Adrenal gland (tissue), 12 donors: ENCODE results near the gene PNLIPRP2. TPM values are rescaled to one million over a fixed set of nuclear protein-coding genes. Genes with fewer than 3 reads are reported as not detected.

Experiments used
- DNase-seq, 7 donors: peaks; one replicate each; pipeline ENCODE4 v3.0.0-alpha.2; 2019 to 2020
- H3K27ac ChIP-seq, 5 donors: fragments of 200-600 bp; sonication (generic) in 4 of 5; 1 replicate in 3 of 5; 2 replicates in 2 of 5; pipeline versions ENCODE4 v1.5.1 to v1.8.0; 2016 to 2020; ENCODE audit warnings: mild to moderate bottlenecking in 1 of 5
- H3K27me3 ChIP-seq: fragments of 200-600 bp; 2 replicates; pipeline ENCODE4 v1.8.0; 2021
- H3K36me3 ChIP-seq, 2 donors: fragments of 200-600 bp; replicated peaks in 1 of 2; 1 replicate in 1 of 2; 2 replicates in 1 of 2; pipeline versions ENCODE4 v1.5.1 to v1.8.0; 2018 to 2022
- H3K4me1 ChIP-seq, 2 donors: fragments of 200-600 bp; replicated peaks in 1 of 2; 1 replicate in 1 of 2; 2 replicates in 1 of 2; pipeline versions ENCODE4 v1.5.1 to v1.8.0; 2018 to 2021
- H3K4me3 ChIP-seq, 4 donors: fragments of 200-600 bp; sonication (generic) in 3 of 4; one replicate each; pipeline ENCODE4 v1.5.1; 2016 to 2018
- H3K9me3 ChIP-seq, 3 donors: fragments of 200-600 bp; sonication (generic) in 1 of 3; replicated peaks in 1 of 3; 1 replicate in 2 of 3; 2 replicates in 1 of 3; pipeline versions ENCODE4 v1.5.1 to v1.8.0; 2016 to 2021
- POLR2A ChIP-seq, 2 donors: fragments of 450-650 bp; IDR thresholded peaks; one replicate each; pipeline ENCODE4 v1.6.1; 2017; ENCODE audit warnings: antibody characterized with exemption in 2 of 2, mild to moderate bottlenecking in 2 of 2, moderate library complexity in 1 of 2
- WGBS, 4 donors: extraction: QIAGEN DNeasy Blood & Tissue Kit in 2 of 4; methylation state at CpG; one replicate each; pipeline versions ENCODE4 v1.1.5 to v1.1.7; 2013 to 2017; 5-methylcytosine and 5-hydroxymethylcytosine counted together
- intact Hi-C, 2 donors: fragments of 100-400 bp; cut with DNase I; formaldehyde crosslinking; loops; one replicate each; pipeline versions ENCODE4 v1.14.1 to v1.15.0; 2022 to 2023
- polyA plus RNA-seq, 3 donors: library from polyadenylated mRNA; stranded (reverse); fragments of 200-250 nt in 2 of 3; fragments of 350-450 nt in 1 of 3; fragmentation: Illumina TruSeq in 1 of 3; extraction: RNeasy Lipid Tissue Mini Kit (QIAGEN cat#74804) in 1 of 3; gene quantifications; one replicate each; pipeline ENCODE4 v1.2.3, GENCODE V29; 2013 to 2014
- total RNA-seq, 9 donors: library from RNA; depleted of rRNA in 4 of 9; stranded (reverse); fragments of >200 nt in 4 of 9; fragments of 120-200 nt in 1 of 9; fragmentation: NEBNext Ultra II Directional in 1 of 9; extraction: Animal tissue kit (Norgen Biotek cat#: 25700) in 1 of 9; gene quantifications; one replicate each; pipeline versions ENCODE4 v1.1.0 to v1.2.4, GENCODE V29; 2013 to 2023
- TF ChIP-seq, protein P1 (sequence below), 6 experiments: fragments of 450-650 bp in 4 of 6; fragments of 200-600 bp in 2 of 6; sonication (generic) in 1 of 6; IDR thresholded peaks; 1 replicate in 5 of 6; 2 replicates in 1 of 6; pipeline versions ENCODE4 v1.5.1 to v1.8.0; 2016 to 2021; ENCODE audit warnings: antibody characterized with exemption in 6 of 6, mild to moderate bottlenecking in 2 of 6, moderate library complexity in 1 of 6
- donor health status: healthy with polysubstance abuse.
- donor health status: Bipolar disorder and iron deficiency.
- donor health status: DM: yes; HTN: yes; CAD: no.
- donor health status: DM: no; HTN: no; CAD: no.
- donor health status: DM: no; HTN: no; CAD: no.
- donor health status: DM: yes; HTN: yes; CAD: no.

PNLIPRP2 gene
- total and polyA plus RNA-seq, 12 donors = 0.15 to 1.1 (median 0.89) TPM; not detected in 6

DNA sequence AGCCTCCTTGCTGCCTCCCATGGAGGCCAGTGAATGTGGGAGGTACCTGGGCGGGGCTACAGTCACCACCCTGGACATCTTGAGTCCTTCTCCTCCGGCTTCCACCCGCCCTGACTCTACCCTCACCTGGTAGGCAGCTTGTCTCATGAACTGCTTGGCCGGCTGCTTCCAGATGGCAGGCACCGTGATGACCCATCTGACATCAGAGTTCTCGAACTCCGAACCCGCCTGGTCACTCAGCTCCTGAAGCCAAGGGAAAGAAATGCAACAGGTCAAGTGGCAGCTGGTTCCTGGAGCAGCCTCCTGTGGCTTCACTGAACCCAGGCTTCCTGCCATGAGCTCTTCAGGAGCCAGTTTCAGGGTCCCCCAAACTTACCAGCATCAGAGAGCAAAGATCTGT lies 71.5 kb downstream of the PNLIPRP2 start:
- intact Hi-C loops = no loop called here
- H3K9me3 ChIP-seq = no peaks in the 10 kb centered on the region
- WGBS, 4 donors = 86 to 96% (median 91%) methylated on average over 4 to 8 of the region's 8 CpGs

GRCh38 chr10:116694243-116694926 lies 73.6 kb downstream of the PNLIPRP2 start:
- no peaks in the 10 kb centered on the region for H3K9me3 ChIP-seq
- no peak for TF ChIP-seq POLR2A (IDR thresholded peaks at IDR 0.05)
- TF ChIP-seq, protein P1, sequence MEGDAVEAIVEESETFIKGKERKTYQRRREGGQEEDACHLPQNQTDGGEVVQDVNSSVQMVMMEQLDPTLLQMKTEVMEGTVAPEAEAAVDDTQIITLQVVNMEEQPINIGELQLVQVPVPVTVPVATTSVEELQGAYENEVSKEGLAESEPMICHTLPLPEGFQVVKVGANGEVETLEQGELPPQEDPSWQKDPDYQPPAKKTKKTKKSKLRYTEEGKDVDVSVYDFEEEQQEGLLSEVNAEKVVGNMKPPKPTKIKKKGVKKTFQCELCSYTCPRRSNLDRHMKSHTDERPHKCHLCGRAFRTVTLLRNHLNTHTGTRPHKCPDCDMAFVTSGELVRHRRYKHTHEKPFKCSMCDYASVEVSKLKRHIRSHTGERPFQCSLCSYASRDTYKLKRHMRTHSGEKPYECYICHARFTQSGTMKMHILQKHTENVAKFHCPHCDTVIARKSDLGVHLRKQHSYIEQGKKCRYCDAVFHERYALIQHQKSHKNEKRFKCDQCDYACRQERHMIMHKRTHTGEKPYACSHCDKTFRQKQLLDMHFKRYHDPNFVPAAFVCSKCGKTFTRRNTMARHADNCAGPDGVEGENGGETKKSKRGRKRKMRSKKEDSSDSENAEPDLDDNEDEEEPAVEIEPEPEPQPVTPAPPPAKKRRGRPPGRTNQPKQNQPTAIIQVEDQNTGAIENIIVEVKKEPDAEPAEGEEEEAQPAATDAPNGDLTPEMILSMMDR (IDR thresholded peaks at IDR 0.05) = no peak
- peaks cover 5 to 30% of the 10 kb centered on the region in 2 donors for H3K4me1 ChIP-seq
- intact Hi-C loops = no loop called here
- DNase-seq = no peak
- WGBS, 4 donors = 61 to 72% (median 67%) methylated on average over 14 of the region's 14 CpGs
- H3K36me3 ChIP-seq = peaks cover 0 to 9% of the 10 kb centered on the region in 2 donors
- H3K27ac ChIP-seq = peak overlapping the region in 1 of 5 donors; percentile 22
- H3K27me3 ChIP-seq = no peaks in the 10 kb centered on the region
- no peak overlapping the region for H3K4me3 ChIP-seq

More for the DNA sequence above, 71.5 kb downstream of the PNLIPRP2 start:
- no peak for DNase-seq
- H3K27me3 ChIP-seq = no peaks in the 10 kb centered on the region
- peaks cover 5 to 30% of the 10 kb centered on the region in 2 donors for H3K4me1 ChIP-seq
- H3K27ac ChIP-seq = peak overlapping the region in 2 of 5 donors; percentile 43 to 73
- H3K4me3 ChIP-seq = no peak overlapping the region
- TF ChIP-seq, protein P1 (IDR thresholded peaks at IDR 0.05) = no peak
- no peak for TF ChIP-seq POLR2A (IDR thresholded peaks at IDR 0.05)
- H3K36me3 ChIP-seq = peaks cover 0 to 4% of the 10 kb centered on the region in 2 donors

Other genes with a start within 250 kb of the PNLIPRP2 start
- gene PNLIPRP3, start 193.1 kb upstream of the PNLIPRP2 start, total RNA-seq = under 1 TPM in 3 of 9 donors, not detected in 6; 0.11 to 0.14 (median 0.11) TPM
- not detected for gene PNLIPRP3, start 193.1 kb upstream of the PNLIPRP2 start, polyA plus RNA-seq
- 1 to 10 TPM in 3 of 9 donors, under 1 TPM in 3, not detected in 3; 0.45 to 2.2 (median 1.00) TPM for gene PNLIP, start 75.0 kb upstream of the PNLIPRP2 start, total RNA-seq
- gene PNLIP, start 75.0 kb upstream of the PNLIPRP2 start, polyA plus RNA-seq = under 1 TPM in 2 of 3 donors, not detected in 1; 0.16 to 0.88 TPM
- 1 to 10 TPM in 2 of 9 donors, under 1 TPM in 1, not detected in 6; 0.56 to 1.5 (median 1.4) TPM for gene PNLIPRP1, start 30.0 kb upstream of the PNLIPRP2 start, total RNA-seq
- gene PNLIPRP1, start 30.0 kb upstream of the PNLIPRP2 start, polyA plus RNA-seq = under 1 TPM in 2 of 3 donors, not detected in 1; 0.24 to 0.88 TPM
- gene HSPA12A, start 121.6 kb downstream of the PNLIPRP2 start, total RNA-seq = 10 to 100 TPM; 28.9 to 61.3 (median 49.5) TPM
- gene HSPA12A, start 121.6 kb downstream of the PNLIPRP2 start, polyA plus RNA-seq = 10 to 100 TPM; 20.1 to 35.7 (median 21.8) TPM
- 1 to 10 TPM in 3 of 9 donors, under 1 TPM in 5, not detected in 1; 0.11 to 6.8 (median 0.77) TPM for gene ENO4, start 228.5 kb downstream of the PNLIPRP2 start, total RNA-seq
- gene ENO4, start 228.5 kb downstream of the PNLIPRP2 start, polyA plus RNA-seq = under 1 TPM; 0.24 to 0.42 (median 0.37) TPM